GM21576 (cell line): Measurements from ENCODE around the gene RAI2.

Source experiments
- ATAC-seq: cut with Tn5 transposase; IDR thresholded peaks from one replicate; pipeline ENCODE4 v1.9.1; 2021; ENCODE audit warnings: mild to moderate bottlenecking, moderate library complexity; ENCODE audit not compliant: unreplicated experiment

The RAI2 gene

DNA sequence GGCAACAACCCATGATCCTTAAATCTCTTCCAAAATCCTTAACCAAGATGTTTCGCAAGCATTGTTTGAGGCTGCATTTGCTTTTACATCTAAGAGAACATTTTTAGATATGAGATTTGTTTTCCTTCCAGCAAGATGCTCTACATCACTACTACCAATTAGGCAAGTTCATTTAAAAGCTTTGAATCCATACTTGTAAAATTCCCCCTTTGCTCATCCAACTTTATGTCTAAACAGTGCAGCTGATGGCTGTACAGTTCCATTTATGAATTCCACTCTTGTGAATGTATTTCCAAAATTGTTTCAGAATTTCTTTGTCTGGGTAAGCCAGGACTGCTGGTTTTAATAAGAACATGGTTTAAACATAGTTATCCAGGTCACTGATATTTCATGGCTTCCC lies 31.5 kb downstream of the RAI2 start:
- no peak for ATAC-seq

DNA sequence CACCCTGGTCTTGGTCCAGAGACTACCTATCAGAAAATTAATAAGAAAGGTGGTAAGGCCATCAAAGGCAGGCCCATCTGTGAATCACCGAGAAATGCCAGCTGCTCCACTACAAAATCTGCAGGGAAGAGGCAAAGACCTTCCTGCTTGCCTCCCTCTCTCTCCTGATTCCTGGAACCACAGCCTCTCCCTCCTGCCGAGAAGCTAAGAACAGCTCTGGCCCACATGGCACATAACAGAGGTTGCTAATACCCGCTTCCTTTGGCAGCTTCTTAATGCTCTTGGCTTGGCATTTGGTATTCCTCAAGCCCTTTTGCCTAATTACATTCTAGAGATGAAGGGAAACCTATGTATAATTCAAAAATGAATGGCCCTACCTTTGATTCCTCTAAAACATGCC lies 32.9 kb downstream of the RAI2 start:
- no peak for ATAC-seq

DNA sequence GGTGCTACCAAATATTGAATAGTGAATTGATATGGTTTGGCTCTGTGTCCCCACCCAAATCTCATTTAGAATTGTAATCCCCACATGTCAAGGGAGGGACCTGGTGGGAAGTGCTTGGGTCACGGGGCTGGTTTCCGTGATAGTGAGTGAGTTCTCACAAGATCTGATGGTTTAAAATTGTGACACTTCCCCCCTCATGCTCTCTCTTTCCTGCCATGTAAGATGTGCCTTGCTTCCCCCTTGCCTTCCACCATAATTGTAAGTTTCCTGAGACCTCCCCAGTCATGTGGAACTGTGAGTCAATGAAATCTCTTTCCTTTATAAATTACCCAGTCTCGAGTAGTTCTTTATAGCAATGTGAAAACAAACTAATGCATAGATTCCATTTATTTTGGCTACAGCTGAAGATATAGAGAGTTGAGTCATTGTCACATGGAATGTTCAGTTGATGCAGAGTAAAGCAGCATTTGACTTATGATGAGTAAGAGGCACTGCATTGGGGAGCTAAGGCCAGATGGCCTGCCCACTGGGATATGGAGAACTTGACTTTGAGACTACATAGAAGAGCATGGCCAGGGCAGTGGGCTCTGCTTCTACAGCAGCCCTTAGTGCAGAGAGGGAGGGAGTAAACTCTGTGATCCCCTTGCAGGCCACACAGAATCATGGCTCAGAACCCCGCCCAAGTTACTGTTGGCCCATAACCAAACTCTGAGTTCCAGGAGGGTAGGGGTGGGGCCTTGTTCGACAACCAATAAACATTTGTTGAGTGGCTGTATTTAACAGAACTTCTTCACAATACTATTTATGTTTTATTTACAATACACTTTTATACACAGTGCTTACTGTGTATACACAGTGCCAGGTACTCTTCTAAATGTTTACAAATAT lies 34.2 kb downstream of the RAI2 start:
- ATAC-seq = no peak

DNA sequence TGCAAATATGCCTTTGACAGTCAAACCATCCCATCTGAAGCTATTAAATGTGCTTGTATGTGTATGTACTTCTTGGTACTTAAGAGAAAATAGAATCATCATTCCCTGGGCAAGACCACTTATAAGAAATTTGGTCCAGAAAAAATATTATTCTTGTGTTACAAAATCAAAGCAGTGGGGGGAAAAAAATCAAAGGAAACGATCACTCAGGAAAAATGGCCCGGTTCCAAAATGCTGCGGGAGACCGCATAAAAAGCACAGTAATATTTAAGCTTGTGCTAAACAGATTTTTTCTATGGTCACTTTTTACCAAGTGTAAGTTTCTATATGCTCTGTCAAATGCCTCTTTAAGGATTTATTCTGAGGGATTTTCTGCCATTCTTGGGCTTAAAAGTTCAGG lies 36.1 kb downstream of the RAI2 start:
- no peak for ATAC-seq

DNA sequence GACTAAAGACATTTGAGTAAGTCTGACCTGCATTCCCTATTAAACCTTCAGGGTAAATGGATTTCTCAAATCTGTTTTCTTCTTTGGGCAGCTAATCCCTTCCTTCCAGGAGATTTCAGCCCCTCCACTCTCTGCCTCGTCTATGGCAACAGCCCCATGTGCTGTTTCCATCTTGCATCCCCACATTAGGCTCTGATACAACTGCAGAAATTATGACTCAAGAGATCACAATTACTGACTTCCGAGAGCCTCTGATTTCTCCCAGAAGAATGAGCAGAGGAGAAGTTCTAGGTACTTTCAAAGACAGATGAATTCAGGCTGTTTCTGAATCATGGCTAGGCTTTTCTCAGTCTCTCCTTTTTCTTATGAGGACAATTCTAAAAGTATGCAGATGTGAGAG lies 38.7 kb downstream of the RAI2 start:
- ATAC-seq = no peak

DNA sequence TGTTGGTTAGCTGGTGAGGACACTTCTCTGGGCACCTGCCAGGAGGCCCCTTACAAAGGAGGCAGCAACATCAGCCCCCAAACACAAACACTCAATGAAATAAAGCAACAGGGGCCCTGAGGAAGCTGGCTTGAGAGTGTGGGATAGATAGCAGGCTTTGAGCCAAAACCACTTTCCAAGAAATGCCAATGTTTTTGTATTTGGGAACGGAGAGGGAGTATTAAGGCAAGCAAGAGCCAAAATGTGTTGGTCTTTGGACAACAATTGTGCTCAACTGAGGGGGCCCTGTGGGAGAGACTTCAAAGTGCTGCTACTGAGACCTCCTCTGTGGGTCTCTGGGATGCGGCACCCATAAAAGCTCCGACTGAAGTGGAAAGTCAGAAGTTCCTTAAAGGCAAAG lies 41.0 kb downstream of the RAI2 start:
- no peak for ATAC-seq

DNA sequence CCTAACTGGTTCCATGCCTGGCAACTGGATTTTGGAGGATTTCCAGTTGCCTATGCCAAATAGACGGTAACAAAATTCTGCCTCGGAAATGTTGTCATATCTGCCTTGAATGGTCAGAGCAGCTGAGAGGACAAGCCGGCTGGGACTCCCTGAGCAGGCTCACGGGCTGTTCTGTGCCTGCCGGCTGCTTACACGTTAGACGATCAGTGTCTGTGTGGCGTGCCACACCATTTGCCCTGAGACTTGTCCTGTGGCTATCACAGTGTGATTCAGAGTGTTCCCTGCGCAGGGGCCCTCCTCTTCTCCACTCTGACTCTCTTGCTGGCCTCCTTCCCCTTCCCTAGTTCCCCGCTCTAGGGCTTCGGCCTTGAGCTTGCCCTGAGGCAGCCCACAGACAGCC lies 42.4 kb downstream of the RAI2 start:
- ATAC-seq = no peak

DNA sequence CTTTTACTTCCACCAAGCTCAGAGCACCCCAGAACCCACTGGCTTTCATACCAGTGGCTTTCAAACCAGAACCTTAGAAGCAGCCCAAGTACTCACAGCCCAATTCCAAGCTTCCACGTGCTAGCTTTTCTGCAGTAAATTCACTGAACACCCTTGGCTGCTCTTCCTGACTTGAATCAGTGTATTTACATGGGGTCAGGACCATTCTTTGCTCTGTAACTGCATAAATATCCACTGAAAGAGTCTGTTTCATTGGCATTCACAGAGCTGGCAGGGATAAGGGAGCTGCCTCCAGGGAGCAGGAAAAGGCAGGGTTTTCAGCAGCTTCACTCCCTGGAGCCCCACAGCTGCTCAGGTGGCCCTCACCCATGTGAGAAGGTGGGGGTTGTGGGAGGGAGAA lies 43.8 kb downstream of the RAI2 start:
- no peak for ATAC-seq

DNA sequence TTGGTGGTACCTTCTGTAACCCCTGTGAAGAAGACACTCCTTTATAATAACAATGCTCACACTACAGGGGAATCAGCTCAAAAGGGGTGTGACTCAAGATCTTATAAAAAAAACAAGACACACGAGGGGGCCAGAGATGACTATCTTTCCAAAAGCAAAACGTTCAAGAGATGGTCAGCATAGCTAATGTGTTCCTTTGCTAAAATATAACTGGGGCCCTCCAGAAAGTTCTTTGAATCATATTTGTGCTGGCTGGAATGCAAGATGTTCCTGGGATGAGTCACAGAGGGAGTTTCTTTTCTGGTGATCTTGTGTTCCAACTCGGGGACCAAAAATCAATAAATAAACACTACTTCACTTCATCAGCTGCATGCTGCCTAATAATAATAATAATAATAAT lies 46.5 kb downstream of the RAI2 start:
- no peak for ATAC-seq

DNA sequence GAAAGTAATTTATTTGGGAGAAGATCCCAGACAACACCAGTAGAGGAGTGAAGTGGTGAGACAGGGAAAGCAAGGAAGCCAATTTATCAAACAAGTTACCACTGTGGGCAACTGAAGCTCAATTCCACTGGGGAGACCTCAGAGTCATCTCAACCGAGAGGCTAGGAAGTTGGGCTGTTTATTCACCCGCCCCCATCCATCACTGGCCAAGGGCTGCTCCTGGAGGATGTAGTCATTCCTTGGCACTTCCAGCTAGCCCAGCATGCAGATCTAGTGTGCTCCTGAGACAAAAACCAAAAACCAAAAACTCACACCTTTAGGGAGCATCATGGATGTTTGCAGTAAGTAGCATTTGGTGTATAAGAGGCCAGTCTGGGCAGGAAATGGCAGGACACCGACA lies 47.0 kb downstream of the RAI2 start:
- ATAC-seq = no peak

DNA sequence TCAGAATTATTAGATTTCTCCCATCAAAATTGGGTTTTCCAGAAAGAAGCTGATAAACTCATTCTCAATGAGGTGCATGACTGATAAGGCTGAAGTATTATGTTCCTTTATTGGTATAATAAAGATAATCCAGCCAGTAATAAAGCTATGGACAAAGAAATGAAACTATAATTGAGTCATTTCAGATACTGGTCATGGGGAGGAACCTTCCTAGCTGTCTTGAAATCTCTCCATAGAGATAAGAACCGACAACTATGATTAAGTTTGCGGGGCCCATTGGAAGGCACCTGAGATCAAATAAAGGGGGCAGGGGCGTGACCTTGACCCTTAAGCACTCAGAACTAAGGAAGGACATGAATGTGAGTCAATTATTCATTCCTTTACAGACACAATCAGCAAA lies 47.8 kb downstream of the RAI2 start:
- no peak for ATAC-seq

DNA sequence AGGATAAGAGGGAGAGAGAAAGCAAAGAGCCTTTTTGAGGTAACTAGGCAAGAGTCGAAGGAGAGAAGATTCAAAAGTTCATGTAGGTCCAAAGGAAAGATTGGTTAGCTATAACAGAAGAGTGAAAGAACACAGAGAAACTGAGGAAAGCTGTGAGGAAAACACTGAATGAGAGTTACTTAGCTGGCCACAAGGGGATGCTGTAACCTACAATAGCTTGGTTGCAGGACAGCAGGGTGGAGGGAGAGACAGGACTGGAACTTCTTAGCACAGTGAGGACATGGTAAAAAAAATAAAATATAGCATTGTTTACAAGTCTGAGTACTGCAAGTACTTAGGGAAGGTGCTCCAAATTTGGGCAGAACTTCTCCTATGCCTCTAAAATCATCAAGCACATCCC lies 48.3 kb downstream of the RAI2 start:
- no peak for ATAC-seq

DNA sequence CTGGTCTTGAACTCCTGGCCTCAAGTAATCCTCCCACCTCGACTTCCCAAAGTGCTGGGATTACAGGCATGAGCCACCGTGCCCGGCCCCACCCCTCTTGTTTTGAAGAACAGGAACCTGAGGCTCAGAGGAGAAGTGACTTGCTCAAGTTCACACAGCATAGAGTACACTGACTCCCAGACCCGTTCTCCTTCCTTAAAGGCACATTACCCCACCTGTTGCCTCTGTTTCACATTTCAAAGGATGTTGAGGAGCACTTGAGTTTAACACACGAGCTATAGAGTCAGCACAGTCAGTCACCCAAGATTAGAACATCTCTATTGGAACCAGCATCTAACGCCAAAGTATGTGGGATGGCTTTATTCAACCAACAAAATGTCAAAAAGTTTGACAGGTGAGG lies 51.1 kb downstream of the RAI2 start:
- no peak for ATAC-seq

DNA sequence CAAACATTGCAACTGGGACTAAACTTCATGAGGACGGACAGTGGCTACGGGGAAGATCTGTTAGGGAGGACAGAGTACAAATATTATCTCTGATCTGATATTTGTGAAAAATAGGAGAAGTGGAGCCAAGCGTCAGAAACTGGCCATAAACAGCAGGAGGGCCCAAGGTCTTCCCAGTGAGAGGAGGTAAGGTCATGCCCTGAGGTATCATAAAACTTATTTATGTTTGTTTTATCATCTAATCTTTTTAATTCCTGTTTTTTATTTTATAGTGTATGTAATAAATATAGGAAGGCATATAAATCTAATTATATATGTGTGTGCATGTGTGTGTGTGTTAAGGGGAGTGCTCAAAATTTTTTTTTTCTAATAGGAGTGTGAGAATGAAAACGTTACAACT lies 51.8 kb downstream of the RAI2 start:
- ATAC-seq = no peak

DNA sequence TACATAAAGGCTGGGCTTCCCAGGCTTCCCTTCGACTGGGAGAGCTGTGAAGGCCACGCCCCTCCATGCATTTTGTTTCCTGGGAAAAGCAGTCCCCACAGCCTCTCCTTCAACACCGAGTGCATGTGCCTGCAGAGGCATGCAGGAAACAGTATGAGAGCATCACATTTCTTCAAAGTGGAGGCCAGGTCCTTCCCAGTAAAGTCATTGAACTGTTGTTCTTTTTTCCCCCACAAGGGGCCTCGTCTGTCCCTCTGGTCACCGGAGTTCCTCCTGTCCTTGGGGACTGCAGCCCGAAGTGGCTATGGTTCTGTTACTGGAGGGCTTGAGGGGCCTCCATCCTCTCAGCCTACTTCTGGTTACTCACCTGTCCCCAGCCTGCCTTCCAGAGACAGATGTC lies 56.0 kb downstream of the RAI2 start:
- no peak for ATAC-seq

DNA sequence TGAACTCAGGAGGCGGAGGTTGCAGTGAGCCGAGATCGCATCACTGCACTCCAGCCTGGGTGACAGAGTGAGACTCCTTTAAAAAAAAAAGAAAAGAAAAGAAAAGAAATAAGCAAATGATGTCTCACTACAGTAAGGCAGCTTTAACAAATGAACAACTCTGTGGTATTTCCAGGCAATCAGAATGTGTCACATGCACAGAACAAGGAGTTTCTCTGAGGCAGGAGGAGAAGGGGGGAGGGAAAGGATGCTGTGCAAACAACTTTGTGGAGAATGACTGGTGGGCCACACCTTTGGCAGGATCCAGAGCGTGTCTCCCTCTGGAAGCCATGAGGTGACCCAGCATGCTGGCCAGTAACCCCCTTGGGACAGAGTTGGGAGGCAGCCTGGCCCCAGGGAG lies 57.6 kb downstream of the RAI2 start:
- ATAC-seq = no peak

DNA sequence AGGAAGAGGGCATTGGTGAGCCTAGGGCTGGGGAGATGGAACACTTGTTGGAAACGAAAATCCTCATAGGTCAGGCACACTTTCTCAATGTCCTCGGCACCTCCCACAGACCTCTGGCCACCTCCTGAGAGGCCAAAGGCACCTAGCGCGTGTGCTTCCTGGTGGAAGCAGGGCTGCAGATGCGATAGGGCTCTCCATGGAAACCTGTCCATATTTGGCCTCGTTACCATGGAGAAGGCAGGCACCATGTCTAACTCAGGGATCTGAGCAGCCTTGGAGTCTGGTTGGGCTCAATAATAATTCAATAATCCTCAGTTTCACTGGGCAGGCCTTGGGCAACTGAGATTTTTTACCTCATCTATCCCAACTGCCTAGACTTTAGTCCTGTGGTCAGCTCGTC lies 58.3 kb downstream of the RAI2 start:
- ATAC-seq = no peak

DNA sequence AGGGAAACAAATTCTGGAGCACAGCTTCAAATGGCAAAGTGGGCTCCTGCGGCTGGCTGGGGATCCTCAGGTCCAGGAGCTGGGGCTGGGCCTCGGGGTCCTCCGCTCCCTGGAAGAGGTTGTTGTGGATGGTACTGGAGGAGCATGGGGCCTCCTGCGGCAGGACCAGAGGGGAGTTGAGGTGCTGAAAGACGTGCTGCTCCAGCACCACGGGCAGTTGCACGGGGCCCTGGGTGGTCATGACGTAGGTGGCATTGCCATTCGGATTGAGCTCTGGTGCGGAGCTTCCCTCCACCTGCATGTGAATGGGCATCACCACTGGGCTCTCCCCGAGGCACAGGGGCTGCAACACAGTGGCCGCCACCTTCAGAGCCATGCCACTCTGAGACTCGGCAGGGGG lies 59.7 kb downstream of the RAI2 start:
- ATAC-seq = no peak

DNA sequence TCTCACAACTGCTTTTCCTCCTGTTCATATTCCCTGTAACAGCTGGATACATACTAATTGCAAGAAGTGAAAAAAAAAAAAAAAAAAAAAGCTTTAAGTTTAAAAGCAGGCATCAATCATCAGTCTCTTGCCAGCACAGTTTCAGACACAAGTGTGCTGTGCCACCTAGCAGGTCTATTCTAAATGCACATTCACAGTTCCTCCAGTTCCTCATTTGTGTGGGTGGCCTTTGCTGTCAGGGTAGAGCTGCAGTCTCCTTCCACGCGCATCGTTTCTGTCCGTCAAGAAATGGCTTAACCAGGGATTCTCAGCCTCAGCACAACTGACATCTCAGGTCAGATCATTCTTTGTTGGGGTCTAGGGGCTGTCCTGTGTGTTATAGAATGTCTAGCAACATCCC lies 62.2 kb downstream of the RAI2 start:
- ATAC-seq = no peak

DNA sequence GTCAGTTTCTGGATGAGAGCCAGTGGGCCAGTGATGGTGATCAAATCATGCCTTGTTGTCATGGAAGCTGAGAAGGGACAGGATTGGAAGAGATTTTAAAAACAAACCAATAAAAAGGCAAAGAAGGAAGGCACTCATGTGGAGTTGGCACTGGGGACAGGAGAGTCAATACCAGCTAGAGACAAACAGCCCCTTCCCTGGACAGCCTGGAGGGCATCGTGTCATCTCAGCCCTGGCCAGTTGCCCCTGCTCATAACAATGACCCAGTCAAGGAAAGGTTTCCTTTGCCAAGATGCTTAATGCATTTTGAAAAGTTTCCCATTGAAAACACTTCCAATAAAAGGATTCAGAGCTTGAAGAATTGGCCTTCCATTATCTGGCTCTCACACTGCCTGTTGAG lies 68.3 kb downstream of the RAI2 start:
- ATAC-seq = no peak

DNA sequence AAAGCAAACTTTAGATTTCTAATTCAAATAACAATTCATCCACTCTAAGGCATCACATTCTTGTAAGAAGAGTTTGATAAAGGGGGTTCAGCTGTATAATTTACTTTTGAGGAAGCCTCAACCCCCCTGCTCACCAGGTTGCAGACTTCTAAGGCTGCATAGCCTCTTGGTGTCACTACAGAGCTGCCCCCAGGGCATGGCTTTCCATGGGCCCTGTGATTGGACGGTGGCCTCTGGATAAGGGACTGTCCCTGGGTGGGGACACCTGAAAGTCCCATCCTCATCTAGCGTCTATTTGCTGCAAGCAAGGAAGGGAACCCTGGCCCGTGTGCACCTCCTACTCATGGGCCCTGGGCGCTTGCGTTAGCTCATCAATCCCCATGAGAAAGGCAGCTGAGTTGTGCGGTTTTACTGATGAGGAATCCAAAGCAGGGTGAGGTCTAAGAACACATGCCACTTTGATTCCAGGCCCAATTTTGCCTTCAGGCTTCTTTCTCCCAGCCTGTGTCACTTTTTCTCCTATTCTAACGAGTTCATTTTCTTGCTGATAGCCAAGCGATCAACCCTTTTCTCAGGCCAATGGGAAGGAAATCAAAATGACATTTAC lies 72.0 kb downstream of the RAI2 start:
- ATAC-seq = no peak

DNA sequence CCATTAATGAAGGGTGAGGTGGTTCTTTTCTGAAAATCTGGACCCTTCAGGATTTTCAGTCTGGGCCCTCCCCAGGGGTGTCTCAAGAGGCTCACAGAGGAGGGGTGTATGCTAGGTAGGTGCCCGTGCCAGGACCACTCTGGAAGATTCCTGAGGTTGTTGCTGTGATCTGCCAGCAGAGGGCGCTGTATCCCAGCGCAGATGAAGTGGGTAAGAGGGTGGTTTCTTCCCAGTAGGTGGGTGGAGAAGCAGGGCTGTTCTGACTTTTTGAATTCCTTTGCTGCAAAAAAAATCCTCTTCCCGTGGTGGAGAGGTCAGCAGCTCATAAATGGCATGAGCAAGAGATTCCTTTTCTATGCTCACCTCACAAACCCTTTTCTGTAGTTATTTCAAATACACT lies 72.7 kb downstream of the RAI2 start:
- no peak for ATAC-seq

DNA sequence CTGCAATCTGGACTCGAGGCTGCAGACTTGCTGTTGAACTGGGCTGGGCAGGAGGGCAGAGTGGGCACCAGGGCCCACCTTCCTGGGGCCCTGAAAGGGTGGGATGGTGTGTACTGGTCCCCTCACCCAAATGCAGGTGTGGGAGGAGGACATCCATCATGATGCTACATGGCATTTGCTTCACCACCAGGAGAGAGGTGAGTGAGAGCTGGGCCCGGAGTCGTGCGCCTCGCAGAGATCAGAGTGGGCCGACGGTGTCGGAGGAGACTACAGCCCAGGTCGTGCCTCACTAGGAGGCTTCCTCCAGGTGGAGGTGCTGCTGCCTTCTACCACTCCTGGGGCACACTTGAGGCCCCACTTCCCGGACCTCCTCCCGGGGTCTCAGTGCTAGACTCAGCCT lies 73.5 kb downstream of the RAI2 start:
- ATAC-seq = no peak
